Epithelial cell of proximal tubule (primary cell): ENCODE results near the gene SCAMP3. TPM values are rescaled to one million over a fixed set of nuclear protein-coding genes. Genes with fewer than 3 reads are reported as not detected.
A peak's percentile ranks its signal among the peaks of the same experiment; 100 is the strongest.
"Not testable (repeated sequence)": the region's sequence is repeated elsewhere in the genome, so short reads cannot be mapped to it uniquely, and the experiment has no call there.

Experiments
- DNase-seq: peaks from one replicate; pipeline ENCODE4 v3.0.0-alpha.2; 2011; ENCODE audit warnings: low read depth
- H3K4me3 ChIP-seq: 2 replicates; pipeline ENCODE4 v1.5.1; 2011; ENCODE audit warnings: low read depth, mild to moderate bottlenecking, low read length
- total RNA-seq: library from RNA; depleted of rRNA; stranded (reverse); fragments of >200 nt; gene quantifications from 2 replicates; pipeline ENCODE4 v1.2.3, GENCODE V29; 2015
- TF ChIP-seq, protein P1 (sequence below): conservative IDR thresholded peaks from 2 replicates; pipeline ENCODE4 v1.5.1; 2012; ENCODE audit warnings: low read depth, mild to moderate bottlenecking, low read length

Gene SCAMP3
- total RNA-seq, 1 donor from 2014 or later: 61.8 TPM

DNA sequence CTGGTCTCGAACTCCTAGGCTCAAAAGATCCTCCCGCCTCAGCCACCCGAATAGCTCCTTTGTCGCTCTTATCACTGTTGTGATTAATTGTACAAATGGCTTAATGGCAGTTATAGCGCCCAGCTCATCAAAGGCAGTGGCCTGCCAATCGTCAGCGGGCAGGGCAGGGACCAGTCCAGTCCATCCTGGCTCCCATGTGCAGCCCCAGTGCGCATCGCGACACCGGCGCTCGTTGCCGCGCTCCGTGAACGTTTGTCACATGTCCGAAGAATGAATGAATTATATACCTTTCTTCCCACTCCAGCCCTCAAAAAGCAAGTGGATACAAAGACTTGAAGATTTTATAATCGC is 35.3 kb downstream of the SCAMP3 start:
- TF ChIP-seq, protein P1, sequence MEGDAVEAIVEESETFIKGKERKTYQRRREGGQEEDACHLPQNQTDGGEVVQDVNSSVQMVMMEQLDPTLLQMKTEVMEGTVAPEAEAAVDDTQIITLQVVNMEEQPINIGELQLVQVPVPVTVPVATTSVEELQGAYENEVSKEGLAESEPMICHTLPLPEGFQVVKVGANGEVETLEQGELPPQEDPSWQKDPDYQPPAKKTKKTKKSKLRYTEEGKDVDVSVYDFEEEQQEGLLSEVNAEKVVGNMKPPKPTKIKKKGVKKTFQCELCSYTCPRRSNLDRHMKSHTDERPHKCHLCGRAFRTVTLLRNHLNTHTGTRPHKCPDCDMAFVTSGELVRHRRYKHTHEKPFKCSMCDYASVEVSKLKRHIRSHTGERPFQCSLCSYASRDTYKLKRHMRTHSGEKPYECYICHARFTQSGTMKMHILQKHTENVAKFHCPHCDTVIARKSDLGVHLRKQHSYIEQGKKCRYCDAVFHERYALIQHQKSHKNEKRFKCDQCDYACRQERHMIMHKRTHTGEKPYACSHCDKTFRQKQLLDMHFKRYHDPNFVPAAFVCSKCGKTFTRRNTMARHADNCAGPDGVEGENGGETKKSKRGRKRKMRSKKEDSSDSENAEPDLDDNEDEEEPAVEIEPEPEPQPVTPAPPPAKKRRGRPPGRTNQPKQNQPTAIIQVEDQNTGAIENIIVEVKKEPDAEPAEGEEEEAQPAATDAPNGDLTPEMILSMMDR: no peak
- H3K4me3 ChIP-seq: peak overlapping the region; percentile 83
- DNase-seq: no peak

GRCh38 chr1:155226188-155226909 is 35.8 kb downstream of the SCAMP3 start:
- DNase-seq: no peak
- peak overlapping the region; percentile 83 for H3K4me3 ChIP-seq
- TF ChIP-seq, protein P1: peak; percentile 76

DNA sequence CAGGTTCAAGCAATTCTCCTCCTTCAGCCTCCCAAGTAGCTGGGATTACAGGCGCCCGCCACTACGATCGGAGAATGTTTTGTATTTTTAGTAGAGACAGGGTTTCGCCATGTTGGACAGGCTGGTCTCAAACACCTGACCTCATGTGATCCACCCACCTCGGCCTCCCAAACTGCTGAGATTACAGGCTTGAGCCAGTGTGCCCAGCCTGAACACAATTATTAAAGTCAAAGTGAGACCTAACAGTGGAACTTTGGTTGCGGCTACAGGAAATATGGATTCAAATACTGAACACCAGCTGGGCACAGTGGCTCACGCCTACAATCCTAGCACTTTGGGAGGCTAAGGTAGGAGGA is 36.8 kb downstream of the SCAMP3 start:
- DNase-seq: not testable (repeated sequence)

DNA sequence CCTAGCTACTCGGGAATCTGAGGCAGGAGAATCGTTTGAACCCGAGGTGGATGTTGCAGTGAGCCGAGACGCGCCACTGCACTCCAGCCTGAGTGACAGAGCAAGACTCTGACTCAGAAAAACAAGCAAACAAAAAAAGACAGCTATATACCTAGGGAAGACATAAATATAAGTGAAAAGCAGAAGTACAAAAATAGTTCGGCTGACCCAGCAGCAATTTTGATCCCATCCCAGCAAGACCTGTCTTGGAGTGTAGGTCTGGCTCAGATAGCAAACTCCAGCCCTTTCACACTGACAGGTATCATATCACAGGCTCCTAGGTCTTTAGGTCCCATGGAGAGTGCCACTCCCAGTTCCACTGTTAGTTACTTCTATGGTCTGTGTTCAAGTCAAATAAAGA is 39.1 kb downstream of the SCAMP3 start:
- no peak for DNase-seq
- H3K4me3 ChIP-seq: no peak overlapping the region
- TF ChIP-seq, protein P1: no peak

More for the DNA sequence above, 36.8 kb downstream of the SCAMP3 start:
- H3K4me3 ChIP-seq: not testable (repeated sequence)

GRCh38 chr1:155220211-155220965 is 41.8 kb downstream of the SCAMP3 start:
- not testable (repeated sequence) for DNase-seq

DNA sequence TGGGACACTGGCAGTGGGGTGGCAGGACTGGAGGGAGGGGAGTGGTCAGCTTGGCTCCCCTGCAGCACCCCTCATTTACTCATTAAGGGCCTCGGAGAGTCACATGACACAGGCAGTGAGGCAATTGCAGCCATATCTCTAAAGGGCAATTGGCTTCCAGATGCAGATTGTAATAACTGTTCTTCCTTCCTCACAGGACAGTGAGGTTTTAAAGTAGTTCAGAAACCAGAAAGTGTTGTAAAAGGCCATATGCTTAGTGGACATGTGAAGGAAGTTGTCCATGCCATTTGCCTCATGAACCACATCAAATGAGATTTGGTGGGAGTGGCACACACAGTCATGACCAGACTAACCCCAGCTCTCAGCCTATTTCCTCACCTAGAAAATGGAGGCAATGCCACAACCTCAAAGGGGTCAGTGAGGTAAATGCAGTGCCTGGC is 42.5 kb downstream of the SCAMP3 start:
- no peak overlapping the region for H3K4me3 ChIP-seq
- DNase-seq: no peak
- TF ChIP-seq, protein P1: no peak

More at GRCh38 chr1:155220211-155220965, 41.8 kb downstream of the SCAMP3 start:
- H3K4me3 ChIP-seq: not testable (repeated sequence)

GRCh38 chr1:155218854-155219591 is 43.1 kb downstream of the SCAMP3 start:
- DNase-seq: no peak
- H3K4me3 ChIP-seq: peak overlapping the region; percentile 37
- TF ChIP-seq, protein P1: no peak

DNA sequence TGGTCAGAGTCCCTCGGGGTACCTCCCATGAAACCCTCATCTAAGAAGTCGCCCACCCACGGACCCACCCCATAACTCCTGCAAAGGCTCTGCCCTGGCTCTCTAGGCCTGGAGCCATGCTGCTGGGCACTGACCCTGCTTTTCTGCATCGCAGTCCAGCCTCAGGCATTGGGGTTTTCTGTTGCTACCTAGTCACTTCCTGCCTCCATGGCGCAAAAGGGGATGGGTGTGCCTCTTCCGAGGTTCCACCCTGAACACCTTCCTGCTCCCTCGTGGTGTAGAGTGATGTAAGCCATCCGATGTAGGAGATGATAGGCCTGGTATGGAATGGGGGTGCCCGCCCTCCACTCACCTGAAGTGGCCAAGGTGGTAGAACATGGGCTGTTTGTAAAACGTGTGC is 47.5 kb downstream of the SCAMP3 start:
- not testable (repeated sequence) for DNase-seq, H3K4me3 ChIP-seq

DNA sequence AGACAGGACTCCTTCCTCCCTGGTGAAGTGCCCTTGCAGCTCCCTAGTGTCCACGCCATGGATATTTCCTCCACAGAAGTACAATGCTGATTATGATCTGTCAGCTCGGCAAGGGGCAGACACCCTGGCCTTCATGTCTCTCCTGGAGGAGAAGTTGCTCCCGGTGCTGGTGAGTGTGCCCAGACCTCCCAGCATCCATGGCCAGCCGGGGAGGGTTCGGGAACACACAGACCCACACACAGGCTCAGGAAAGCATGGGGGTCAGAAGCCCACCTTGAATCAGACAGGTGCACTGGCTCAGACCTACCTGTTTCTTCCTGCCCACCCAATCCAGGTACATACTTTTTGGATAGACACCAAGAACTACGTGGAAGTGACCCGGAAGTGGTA is 50.1 kb downstream of the SCAMP3 start:
- not testable (repeated sequence) for H3K4me3 ChIP-seq, DNase-seq

DNA sequence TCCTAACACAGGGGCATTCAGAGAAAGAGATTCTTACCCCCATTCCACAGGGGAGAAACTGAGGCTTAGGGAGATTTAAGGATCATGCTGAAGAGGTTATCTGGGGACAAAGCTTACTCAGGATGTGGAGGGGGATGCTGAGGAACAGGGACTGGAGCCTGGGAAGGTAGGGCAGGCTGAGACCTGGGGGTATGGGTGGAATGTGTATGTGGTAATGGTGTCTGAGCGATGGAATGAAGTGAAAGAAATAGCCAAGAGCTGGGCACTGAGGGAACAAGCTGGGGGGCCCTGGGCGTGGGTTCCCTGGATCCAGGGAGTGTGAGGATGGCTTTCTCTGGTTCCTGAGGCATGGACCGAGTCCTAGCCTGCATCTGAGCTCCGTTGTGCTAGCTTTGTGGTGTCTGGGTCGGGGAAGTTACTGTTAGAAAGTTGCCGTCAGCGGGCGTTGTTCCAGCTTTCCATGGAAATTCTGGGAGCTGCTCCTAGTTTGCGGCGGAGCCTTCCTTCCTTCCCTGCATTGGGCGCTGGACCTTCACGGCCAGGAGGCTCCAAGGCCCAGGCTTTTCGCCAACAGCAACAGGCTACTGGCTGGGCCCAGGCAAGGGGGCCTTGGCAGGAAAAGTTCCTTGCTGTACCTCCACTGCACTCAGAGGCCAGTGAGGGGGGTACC is 50.6 kb downstream of the SCAMP3 start:
- not testable (repeated sequence) for DNase-seq, H3K4me3 ChIP-seq
